OCI-LY1 (cell line): ENCODE results near the gene CPXM2.

Source experiments
- H2AFZ ChIP-seq: fragments of 200-600 bp; sonication (generic), shearing (Covaris generic); 2 replicates; pipeline ENCODE4 v1.6.0; 2014; ENCODE audit warnings: antibody characterized with exemption, mild to moderate bottlenecking, low read length
- H3F3A ChIP-seq: fragments of 200-600 bp; sonication (generic), shearing (Covaris generic); 2 replicates; pipeline ENCODE4 v1.6.0; 2014; ENCODE audit warnings: mild to moderate bottlenecking, antibody characterized with exemption, low read length, moderate library complexity; ENCODE audit not compliant: insufficient read depth
- H3K27ac ChIP-seq: fragments of 200-600 bp; sonication (generic); 2 replicates; pipeline ENCODE4 v1.5.1; 2014; ENCODE audit warnings: low read length, mixed run types, mild to moderate bottlenecking, low read depth; ENCODE audit not compliant: poor library complexity, severe bottlenecking
- H3K27me3 ChIP-seq: fragments of 200-600 bp; sonication (generic); 2 replicates; pipeline ENCODE4 v1.6.0; 2014; ENCODE audit warnings: antibody characterized with exemption, mild to moderate bottlenecking, low read length, moderate library complexity; ENCODE audit not compliant: insufficient read depth
- H3K36me3 ChIP-seq: fragments of 200-600 bp; sonication (generic); 2 replicates; pipeline ENCODE4 v1.6.1; 2014; ENCODE audit warnings: mild to moderate bottlenecking, antibody characterized with exemption, low read length, moderate library complexity, mixed read lengths; ENCODE audit not compliant: insufficient read depth
- H3K4me1 ChIP-seq: fragments of 200-600 bp; sonication (generic); 2 replicates; pipeline ENCODE4 v1.5.1; 2014; ENCODE audit warnings: mild to moderate bottlenecking, low read length, moderate library complexity; ENCODE audit not compliant: insufficient read depth, severe bottlenecking
- H3K4me2 ChIP-seq: fragments of 200-600 bp; sonication (generic), shearing (Covaris generic); 2 replicates; pipeline ENCODE4 v1.6.1; 2014; ENCODE audit warnings: low read length
- H3K4me3 ChIP-seq: fragments of 200-600 bp; sonication (generic); 2 replicates; pipeline ENCODE4 v1.5.1; 2014; ENCODE audit warnings: low read length, low read depth, mild to moderate bottlenecking, mixed read lengths; ENCODE audit not compliant: poor library complexity, severe bottlenecking
- H3K79me2 ChIP-seq: fragments of 200-600 bp; shearing (Covaris generic); 2 replicates; pipeline ENCODE4 v1.6.1; 2016; ENCODE audit warnings: mixed run types, low read length, mixed read lengths; ENCODE audit not compliant: insufficient read depth
- H3K9ac ChIP-seq: fragments of 200-600 bp; sonication (generic), shearing (Covaris generic); 2 replicates; pipeline ENCODE4 v1.6.1; 2014; ENCODE audit warnings: mild to moderate bottlenecking, low read length, mixed read lengths
- H3K9me2 ChIP-seq: fragments of 200-600 bp; sonication (generic), shearing (Covaris generic); 2 replicates; pipeline ENCODE4 v1.6.1; 2014; ENCODE audit warnings: low read depth, mild to moderate bottlenecking, low read length, mixed read lengths
- H3K9me3 ChIP-seq: fragments of 200-600 bp; shearing (Covaris generic); 2 replicates; pipeline ENCODE4 v1.6.1; 2014; ENCODE audit warnings: low read length, mixed read lengths
- H4K20me1 ChIP-seq: fragments of 200-600 bp; sonication (generic), shearing (Covaris generic); 2 replicates; pipeline ENCODE4 v1.6.0; 2016; ENCODE audit warnings: mild to moderate bottlenecking, low read length; ENCODE audit not compliant: insufficient read depth
- EZH2 ChIP-seq: fragments of 200-600 bp; sonication (generic), shearing (Covaris generic); IDR thresholded peaks from 2 replicates; pipeline ENCODE4 v1.8.0; 2017; ENCODE audit warnings: borderline replicate concordance, mixed run types, mild to moderate bottlenecking, antibody characterized with exemption, low read length, moderate library complexity, mixed read lengths
- TF ChIP-seq, protein P1 (sequence below): fragments of 200-600 bp; sonication (generic), shearing (Covaris generic); IDR thresholded peaks from 2 replicates; pipeline ENCODE4 v1.5.1; 2017; ENCODE audit warnings: mild to moderate bottlenecking, antibody characterized with exemption, low read length, moderate library complexity, mixed read lengths

The CPXM2 gene

DNA sequence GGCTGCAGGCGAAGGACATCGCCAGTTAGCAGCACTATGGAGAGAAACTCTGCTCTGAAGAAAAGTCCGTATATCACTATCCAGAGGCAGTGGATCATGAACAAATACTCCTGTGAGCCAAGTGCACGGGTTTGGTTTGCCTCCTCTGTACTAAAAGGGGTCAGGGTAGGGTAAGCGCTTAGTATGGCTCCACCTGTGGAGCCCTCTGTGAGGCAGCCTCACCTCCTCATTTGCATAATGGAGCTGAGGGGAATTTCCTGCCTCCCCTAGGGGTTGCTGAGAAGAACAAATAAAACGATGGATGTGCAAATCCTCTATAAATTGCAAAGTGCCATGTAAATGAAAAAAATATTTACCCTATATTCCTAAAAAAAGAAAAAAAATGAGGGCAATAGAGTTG is 162.1 kb downstream of the CPXM2 start:
- Histone ChIP-seq H3K9me2 (no peaks in the 10 kb centered on the region), H4K20me1 (no peaks in the 10 kb centered on the region)

DNA sequence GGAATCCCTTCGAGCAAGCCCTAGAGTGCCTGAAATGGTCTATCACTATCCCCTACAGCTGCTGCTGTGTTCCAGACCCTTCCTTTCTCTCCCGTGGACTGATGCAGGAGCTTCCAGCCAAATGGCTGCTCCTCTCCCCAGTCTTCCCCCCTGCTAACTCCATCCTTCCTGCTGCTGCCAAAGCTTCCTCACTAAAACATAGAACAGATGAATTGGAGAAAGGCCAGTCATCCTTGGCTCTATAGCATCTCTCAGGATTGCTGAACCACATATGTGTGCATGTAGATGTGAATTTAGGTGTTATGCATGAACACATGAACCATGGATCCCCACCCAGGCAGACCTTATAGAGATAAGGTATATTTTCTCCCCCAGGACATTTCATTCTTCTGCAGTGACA is 164.8 kb downstream of the CPXM2 start:
- no peaks in the 10 kb centered on the region for H4K20me1 ChIP-seq
- TF ChIP-seq, protein P1, sequence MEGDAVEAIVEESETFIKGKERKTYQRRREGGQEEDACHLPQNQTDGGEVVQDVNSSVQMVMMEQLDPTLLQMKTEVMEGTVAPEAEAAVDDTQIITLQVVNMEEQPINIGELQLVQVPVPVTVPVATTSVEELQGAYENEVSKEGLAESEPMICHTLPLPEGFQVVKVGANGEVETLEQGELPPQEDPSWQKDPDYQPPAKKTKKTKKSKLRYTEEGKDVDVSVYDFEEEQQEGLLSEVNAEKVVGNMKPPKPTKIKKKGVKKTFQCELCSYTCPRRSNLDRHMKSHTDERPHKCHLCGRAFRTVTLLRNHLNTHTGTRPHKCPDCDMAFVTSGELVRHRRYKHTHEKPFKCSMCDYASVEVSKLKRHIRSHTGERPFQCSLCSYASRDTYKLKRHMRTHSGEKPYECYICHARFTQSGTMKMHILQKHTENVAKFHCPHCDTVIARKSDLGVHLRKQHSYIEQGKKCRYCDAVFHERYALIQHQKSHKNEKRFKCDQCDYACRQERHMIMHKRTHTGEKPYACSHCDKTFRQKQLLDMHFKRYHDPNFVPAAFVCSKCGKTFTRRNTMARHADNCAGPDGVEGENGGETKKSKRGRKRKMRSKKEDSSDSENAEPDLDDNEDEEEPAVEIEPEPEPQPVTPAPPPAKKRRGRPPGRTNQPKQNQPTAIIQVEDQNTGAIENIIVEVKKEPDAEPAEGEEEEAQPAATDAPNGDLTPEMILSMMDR: no peak
- no peak for TF ChIP-seq EZH2
- H3K27me3 ChIP-seq: no peaks in the 10 kb centered on the region
- H3K9me2 ChIP-seq: no peaks in the 10 kb centered on the region
- no peak overlapping the region for H3K27ac ChIP-seq
- H3K4me3 ChIP-seq: no peak overlapping the region
- H3K9me3 ChIP-seq: no peaks in the 10 kb centered on the region
- H3K79me2 ChIP-seq: no peaks in the 10 kb centered on the region
- no peaks in the 10 kb centered on the region for H3K36me3 ChIP-seq
- H3F3A ChIP-seq: no peaks in the 10 kb centered on the region
- no peak overlapping the region for H2AFZ ChIP-seq
- no peak overlapping the region for H3K4me2 ChIP-seq
- no peak overlapping the region for H3K9ac ChIP-seq
- H3K4me1 ChIP-seq: no peaks in the 10 kb centered on the region

More for the DNA sequence above, 162.1 kb downstream of the CPXM2 start:
- Histone ChIP-seq H3K4me1 (no peaks in the 10 kb centered on the region), H3K27me3 (no peaks in the 10 kb centered on the region), H3F3A (no peaks in the 10 kb centered on the region), H3K79me2 (no peaks in the 10 kb centered on the region), H3K4me3 (no peak overlapping the region), H3K9ac (no peak overlapping the region), H3K27ac (no peak overlapping the region), H2AFZ (no peak overlapping the region), H3K4me2 (no peak overlapping the region), H3K9me3 (no peaks in the 10 kb centered on the region), H3K36me3 (no peaks in the 10 kb centered on the region)
- TF ChIP-seq, protein P1: no peak
- no peak for TF ChIP-seq EZH2

DNA sequence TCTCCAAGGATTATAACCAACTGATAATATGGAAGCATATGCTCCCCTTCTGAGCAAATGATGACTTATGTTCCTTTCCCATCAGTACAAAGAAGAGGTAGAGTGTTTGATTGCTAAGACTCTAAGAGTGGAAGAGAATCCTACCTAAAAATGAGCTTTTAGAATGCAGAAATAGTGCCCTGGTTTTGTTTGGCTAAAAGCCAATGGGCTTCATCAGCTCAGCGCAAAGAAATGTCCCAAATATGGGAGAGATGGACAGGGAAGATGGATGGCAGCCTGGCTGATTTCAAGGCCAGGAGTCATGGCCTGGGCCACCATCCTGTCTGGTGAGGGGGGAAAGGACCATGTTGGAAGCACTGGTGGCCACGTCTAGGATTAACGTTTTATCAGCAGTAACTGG is 165.2 kb downstream of the CPXM2 start:
- Histone ChIP-seq H3F3A (no peaks in the 10 kb centered on the region), H3K27ac (no peak overlapping the region), H3K9ac (no peak overlapping the region), H3K27me3 (no peaks in the 10 kb centered on the region), H4K20me1 (no peaks in the 10 kb centered on the region), H3K36me3 (no peaks in the 10 kb centered on the region), H3K9me2 (no peaks in the 10 kb centered on the region), H3K4me2 (no peak overlapping the region), H3K4me3 (no peak overlapping the region), H3K9me3 (no peaks in the 10 kb centered on the region), H2AFZ (no peak overlapping the region), H3K4me1 (no peaks in the 10 kb centered on the region), H3K79me2 (no peaks in the 10 kb centered on the region)
- no peak for TF ChIP-seq EZH2
- TF ChIP-seq, protein P1: no peak
